SU-DHL-6 (cell line): ENCODE measurements around the gene NELFE.
"Not testable (repeated sequence)": the region's sequence is repeated elsewhere in the genome, so short reads cannot be mapped to it uniquely, and the experiment has no call there.

Experiments used
- H2AFZ ChIP-seq: fragments of 200-600 bp; sonication (generic); 2 replicates; pipeline ENCODE4 v1.6.1; 2014; ENCODE audit warnings: low read depth, mild to moderate bottlenecking, moderate library complexity, mixed read lengths, antibody characterized with exemption, low read length; ENCODE audit not compliant: severe bottlenecking
- H3F3A ChIP-seq: fragments of 200-600 bp; shearing (Covaris generic); 2 replicates; pipeline ENCODE4 v1.6.0; 2016; ENCODE audit warnings: antibody characterized with exemption, mild to moderate bottlenecking; ENCODE audit not compliant: insufficient read depth
- H3K27ac ChIP-seq: fragments of 200-600 bp; sonication (generic); 2 replicates; pipeline ENCODE4 v1.5.1; 2016; ENCODE audit warnings: low read depth, mild to moderate bottlenecking, low read length, moderate library complexity, mixed read lengths
- H3K27me3 ChIP-seq: fragments of 200-600 bp; sonication (generic), shearing (Covaris generic); 2 replicates; pipeline ENCODE4 v1.6.0; 2014; ENCODE audit warnings: mild to moderate bottlenecking, low read length
- H3K36me3 ChIP-seq: fragments of 200-600 bp; sonication (generic); 2 replicates; pipeline ENCODE4 v1.6.1; 2014; ENCODE audit warnings: mild to moderate bottlenecking, low read length, mixed read lengths
- H3K4me2 ChIP-seq: fragments of 300-600, 200-600 bp; shearing (Covaris generic), sonication (generic); 2 replicates; pipeline ENCODE4 v1.6.0; 2014; ENCODE audit warnings: low read length, low read depth, mild to moderate bottlenecking; ENCODE audit not compliant: poor library complexity, severe bottlenecking
- H3K4me3 ChIP-seq: fragments of 200-600 bp; sonication (generic); 2 replicates; pipeline ENCODE4 v1.5.1; 2014; ENCODE audit warnings: antibody characterized with exemption, low read length, mild to moderate bottlenecking, mixed read lengths; ENCODE audit not compliant: insufficient read depth, poor library complexity, severe bottlenecking
- H3K79me2 ChIP-seq: fragments of 200-600 bp; sonication (generic); 2 replicates; pipeline ENCODE4 v1.6.1; 2014; ENCODE audit warnings: mild to moderate bottlenecking, low read length, moderate library complexity; ENCODE audit not compliant: insufficient read depth
- H3K9ac ChIP-seq: fragments of 200-600 bp; sonication (generic); 2 replicates; pipeline ENCODE4 v1.7.0; 2014; ENCODE audit warnings: mild to moderate bottlenecking, low read length
- H3K9me2 ChIP-seq: fragments of 200-600 bp; sonication (generic); replicated peaks from 2 replicates; pipeline ENCODE4 v1.6.1; 2014; ENCODE audit warnings: low read length; ENCODE audit not compliant: insufficient read depth
- H3K9me3 ChIP-seq: fragments of 200-600 bp; sonication (generic); 2 replicates; pipeline ENCODE4 v1.6.1; 2014; ENCODE audit warnings: low read length, mixed read lengths; ENCODE audit not compliant: insufficient read depth
- H4K20me1 ChIP-seq: fragments of 200-600 bp; sonication (generic); 2 replicates; pipeline ENCODE4 v1.6.1; 2014; ENCODE audit warnings: low read depth, mild to moderate bottlenecking, antibody characterized with exemption, low read length, moderate library complexity, mixed read lengths

The NELFE gene

GRCh38 chr6:32004393-32004792 lies 45.6 kb upstream of the NELFE start:
- not testable (repeated sequence) for H3K79me2 ChIP-seq, H3K27me3 ChIP-seq, H3K9ac ChIP-seq, H3K9me3 ChIP-seq, H3K27ac ChIP-seq, H3F3A ChIP-seq, H3K4me2 ChIP-seq, H2AFZ ChIP-seq, H4K20me1 ChIP-seq, H3K9me2 ChIP-seq, H3K36me3 ChIP-seq, H3K4me3 ChIP-seq

GRCh38 chr6:32003301-32003700 lies 44.5 kb upstream of the NELFE start:
- not testable (repeated sequence) for H3K9me2 ChIP-seq, H3K36me3 ChIP-seq, H4K20me1 ChIP-seq, H3F3A ChIP-seq, H3K27me3 ChIP-seq, H2AFZ ChIP-seq, H3K79me2 ChIP-seq, H3K9me3 ChIP-seq, H3K27ac ChIP-seq, H3K4me2 ChIP-seq, H3K9ac ChIP-seq, H3K4me3 ChIP-seq

GRCh38 chr6:32002546-32003268 lies 43.9 kb upstream of the NELFE start:
- not testable (repeated sequence) for H3K9me3 ChIP-seq, H3K27me3 ChIP-seq, H3K79me2 ChIP-seq, H2AFZ ChIP-seq, H3F3A ChIP-seq, H3K9ac ChIP-seq, H3K9me2 ChIP-seq, H3K4me2 ChIP-seq, H3K4me3 ChIP-seq, H3K27ac ChIP-seq, H3K36me3 ChIP-seq, H4K20me1 ChIP-seq

- not testable (repeated sequence) for H3K4me2 ChIP-seq, H3K36me3 ChIP-seq, H3K9me3 ChIP-seq, H3K9me2 ChIP-seq, H4K20me1 ChIP-seq, H3K9ac ChIP-seq, H3K27ac ChIP-seq, H3F3A ChIP-seq, H3K79me2 ChIP-seq, H2AFZ ChIP-seq, H3K4me3 ChIP-seq, H3K27me3 ChIP-seq
These were observed 37.6 kb upstream of the NELFE start for GRCh38 chr6:31996385-31996784.

GRCh38 chr6:31994421-31994820 lies 35.6 kb upstream of the NELFE start:
- H3K4me2 ChIP-seq, H3K79me2 ChIP-seq, H3K27me3 ChIP-seq, H3K4me3 ChIP-seq, H2AFZ ChIP-seq, H3F3A ChIP-seq, H4K20me1 ChIP-seq, H3K9me3 ChIP-seq, H3K9ac ChIP-seq, H3K27ac ChIP-seq, H3K9me2 ChIP-seq, H3K36me3 ChIP-seq: not testable (repeated sequence)

GRCh38 chr6:31989363-31989762 lies 30.6 kb upstream of the NELFE start:
- H4K20me1 ChIP-seq, H3K9me2 ChIP-seq, H3K27ac ChIP-seq, H3K36me3 ChIP-seq, H3F3A ChIP-seq, H3K27me3 ChIP-seq, H3K9ac ChIP-seq, H3K4me3 ChIP-seq, H3K9me3 ChIP-seq, H3K4me2 ChIP-seq, H3K79me2 ChIP-seq, H2AFZ ChIP-seq: not testable (repeated sequence)

GRCh38 chr6:31981744-31982143 lies 23.0 kb upstream of the NELFE start, which contains the start of gene C4A:
Gene C4A, plus strand, starts transcription at chr6:31982057. Its CDS starts 51 bp downstream, at chr6:31982108.
- H3K36me3 ChIP-seq, H4K20me1 ChIP-seq, H3K9me2 ChIP-seq, H3K4me3 ChIP-seq, H3F3A ChIP-seq, H3K9me3 ChIP-seq, H3K79me2 ChIP-seq, H3K27me3 ChIP-seq, H3K27ac ChIP-seq, H3K9ac ChIP-seq, H2AFZ ChIP-seq, H3K4me2 ChIP-seq: not testable (repeated sequence)

- H3F3A ChIP-seq, H3K9me3 ChIP-seq, H3K79me2 ChIP-seq, H3K9me2 ChIP-seq, H3K9ac ChIP-seq, H3K27me3 ChIP-seq, H2AFZ ChIP-seq, H3K4me3 ChIP-seq, H4K20me1 ChIP-seq, H3K27ac ChIP-seq, H3K36me3 ChIP-seq, H3K4me2 ChIP-seq: not testable (repeated sequence)
These were observed 22.2 kb upstream of the NELFE start for GRCh38 chr6:31980998-31981397.
